SK-N-SH treated with all-trans-retinoic acid at 6 μM for 48 hours (cell line): ENCODE measurements around the gene MOK.

Experiments used
- ARNTL ChIP-seq: fragments of 450-650 bp; formaldehyde crosslinking; IDR thresholded peaks from 2 replicates; pipeline ENCODE4 v1.5.0; 2020; ENCODE audit warnings: low read depth, mild to moderate bottlenecking, moderate library complexity, borderline replicate concordance
- CREB5 ChIP-seq: fragments of 250-450 bp; sonication (Bioruptor Pico); IDR thresholded peaks from 2 replicates; pipeline ENCODE4 v1.5.1; 2020; ENCODE audit warnings: low read depth, mild to moderate bottlenecking, moderate library complexity
- CSDC2 ChIP-seq: fragments of 250-450 bp; sonication (Bioruptor Pico); IDR thresholded peaks from 2 replicates; pipeline ENCODE4 v1.5.0; 2020; ENCODE audit warnings: mild to moderate bottlenecking, moderate library complexity
- CSRNP3 ChIP-seq: fragments of 250-450 bp; sonication (Bioruptor Pico); IDR thresholded peaks from 2 replicates; pipeline ENCODE4 v1.5.1; 2021; ENCODE audit warnings: mild to moderate bottlenecking, moderate library complexity
- ZC3H10 ChIP-seq: fragments of 250-450 bp; sonication (Bioruptor Pico); IDR thresholded peaks from 2 replicates; pipeline ENCODE4 v1.5.1; 2021; ENCODE audit warnings: mild to moderate bottlenecking, moderate library complexity

- no peak for TF ChIP-seq CREB5 (CRISPR knock-in tag)
- TF ChIP-seq ARNTL: no peak
- no peak for TF ChIP-seq ZC3H10 (CRISPR knock-in tag)
- no peak for TF ChIP-seq CSRNP3
- TF ChIP-seq CSDC2 (CRISPR knock-in tag): no peak
These were observed 25.8 kb upstream of the MOK start for GRCh38 chr14:102330806-102331205.
